HCT116 (cell line): ENCODE measurements around the gene UPP1. TPM values are rescaled to one million over a fixed set of nuclear protein-coding genes. Genes with fewer than 3 reads are reported as not detected.

Experiments used
- ATAC-seq: fragments of 200-7000 bp; cut with Tn5 transposase; 2 replicates; pipeline ENCODE4 v1.9.1; 2020; ENCODE audit warnings: mild to moderate bottlenecking, moderate library complexity
- BruUV-seq: library from RNA; stranded (reverse); fragments of 400-500 nt; replicated peaks from 2 replicates; lab custom pipeline; 2021; lab: Mats Ljungman, UMichigan
- CTCF ChIA-PET: fragments of 300-600 bp; sonication (Branson Sonifier 250); formaldehyde crosslinking; loops from one replicate; lab custom pipeline; 2021; ENCODE audit warnings: antibody characterized with exemption; lab: Charles Lee
- POLR2A ChIA-PET: fragments of 300-600, 350-600 bp; sonication (Branson Sonifier 250); formaldehyde crosslinking; loops from one replicate; lab custom pipeline; 2021; ENCODE audit warnings: antibody characterized with exemption; lab: Charles Lee
- RAD21 ChIA-PET, 2 experiments: fragments of 300-600 bp; sonication (Branson Sonifier 250); formaldehyde crosslinking; loops; one replicate each; lab custom pipeline; 2023; ENCODE audit warnings: low total read pairs in 2 of 2; ENCODE audit not compliant: uncharacterized antibody in 2 of 2, unreplicated experiment in 2 of 2, low non-redundant PET in 1 of 2; lab: Charles Lee
- DNase-seq: peaks from one replicate; pipeline ENCODE4 v3.0.0-alpha.2; 2010; ENCODE audit warnings: low read depth, low spot score
- H2AFZ ChIP-seq: fragments of 200-600 bp; shearing (Covaris generic), sonication (generic); 2 replicates; pipeline ENCODE4 v1.6.1; 2017; ENCODE audit warnings: low read depth, mixed run types, mixed read lengths, antibody characterized with exemption, low read length; ENCODE audit not compliant: poor library complexity, severe bottlenecking
- H3K27ac ChIP-seq: 2 replicates; pipeline ENCODE4 v1.5.1; 2012; ENCODE audit warnings: low read depth, low read length
- H3K27me3 ChIP-seq: fragments of 200-600 bp; sonication (generic); 2 replicates; pipeline ENCODE4 v1.6.1; 2016; ENCODE audit warnings: mixed run types, low read length, mixed read lengths; ENCODE audit not compliant: insufficient read depth
- H3K36me3 ChIP-seq, 2 experiments: fragments of 200-500 bp in 1 of 2; fragments of 200-600 bp in 1 of 2; sonication (Bioruptor generic) in 1 of 2; sonication (generic) in 1 of 2; 2 replicates each; pipeline versions ENCODE4 v1.5.1 to v1.6.1; 2014 to 2016; ENCODE audit warnings: low read length in 2 of 2, inconsistent platforms in 1 of 2, mixed read lengths in 1 of 2, mixed run types in 1 of 2; ENCODE audit not compliant: insufficient read depth in 2 of 2, control insufficient read depth in 1 of 2
- H3K4me1 ChIP-seq, 2 experiments: fragments of 200-600 bp in 1 of 2; sonication (generic) in 1 of 2; 2 replicates each; pipeline versions ENCODE4 v1.5.1 to v1.6.1; 2012 to 2017; ENCODE audit warnings: low read length in 2 of 2, inconsistent platforms in 1 of 2, mild to moderate bottlenecking in 1 of 2, mixed read lengths in 1 of 2, mixed run types in 1 of 2, moderate library complexity in 1 of 2; ENCODE audit not compliant: insufficient read depth in 2 of 2, control insufficient read depth in 1 of 2
- H3K4me2 ChIP-seq: fragments of 200-600 bp; sonication (generic); 2 replicates; pipeline ENCODE4 v1.6.1; 2017; ENCODE audit warnings: mixed run types, low read length, mixed read lengths
- H3K4me3 ChIP-seq, 2 experiments: fragments of 200-600 bp in 1 of 2; sonication (generic) in 1 of 2; replicated peaks in 1 of 2; 2 replicates each; pipeline ENCODE4 v1.5.1; 2011 to 2016; ENCODE audit warnings: low read length in 2 of 2, control low read depth in 1 of 2, low read depth in 1 of 2, mild to moderate bottlenecking in 1 of 2, mixed read lengths in 1 of 2, mixed run types in 1 of 2
- H3K79me2 ChIP-seq: fragments of 200-600 bp; sonication (generic); 2 replicates; pipeline ENCODE4 v1.6.1; 2017; ENCODE audit warnings: mild to moderate bottlenecking, mixed run types, low read length, moderate library complexity, mixed read lengths; ENCODE audit not compliant: insufficient read depth
- H3K9ac ChIP-seq: fragments of 200-600 bp; sonication (generic); 2 replicates; pipeline ENCODE4 v1.6.1; 2016; ENCODE audit warnings: low read length, mixed read lengths
- H3K9me2 ChIP-seq: fragments of 200-600 bp; sonication (generic), shearing (Covaris generic); 2 replicates; pipeline ENCODE4 v1.6.1; 2017; ENCODE audit warnings: mixed run types, mild to moderate bottlenecking, moderate library complexity; ENCODE audit not compliant: insufficient read depth
- H3K9me3 ChIP-seq, 2 experiments: fragments of 200-500 bp in 1 of 2; fragments of 200-600 bp in 1 of 2; sonication (Bioruptor generic) in 1 of 2; sonication (generic) in 1 of 2; 2 replicates each; pipeline ENCODE4 v1.6.1; 2014 to 2017; ENCODE audit warnings: low read length in 2 of 2, mixed read lengths in 2 of 2, inconsistent platforms in 1 of 2, low read depth in 1 of 2, mild to moderate bottlenecking in 1 of 2, mixed run types in 1 of 2, moderate library complexity in 1 of 2; ENCODE audit not compliant: control insufficient read depth in 1 of 2, insufficient read depth in 1 of 2
- H4K20me1 ChIP-seq: fragments of 200-600 bp; sonication (generic), shearing (Covaris generic); 2 replicates; pipeline ENCODE4 v1.6.1; 2017; ENCODE audit warnings: mixed run types, mild to moderate bottlenecking, moderate library complexity; ENCODE audit not compliant: insufficient read depth
- CBX3 ChIP-seq: IDR thresholded peaks from 2 replicates; pipeline ENCODE4 v1.6.1; 2012; ENCODE audit warnings: low read depth
- CTCF ChIP-seq, 3 experiments: fragments of 200-600 bp in 1 of 3; sonication (generic) in 1 of 3; IDR thresholded peaks in 2 of 3; conservative IDR thresholded peaks in 1 of 3; 2 replicates each; pipeline ENCODE4 v1.5.1; 2012 to 2017; ENCODE audit warnings: low read depth in 2 of 3, low read length in 2 of 3, antibody characterized with exemption in 1 of 3, borderline replicate concordance in 1 of 3, control low read depth in 1 of 3, mild to moderate bottlenecking in 1 of 3, mixed read lengths in 1 of 3, mixed run types in 1 of 3, moderate library complexity in 1 of 3; ENCODE audit not compliant: insufficient read depth in 1 of 3
- EGR1 ChIP-seq: IDR thresholded peaks from 2 replicates; pipeline ENCODE4 v1.6.1; 2012; ENCODE audit warnings: low read depth
- ELF1 ChIP-seq: IDR thresholded peaks from 2 replicates; pipeline ENCODE4 v1.6.1; 2012; ENCODE audit warnings: low read depth, borderline replicate concordance
- EZH2phosphoT487 ChIP-seq: fragments of 200-600 bp; IDR thresholded peaks from 2 replicates; pipeline ENCODE4 v1.6.1; 2018; ENCODE audit warnings: antibody characterized with exemption, borderline replicate concordance
- FOSL1 ChIP-seq: IDR thresholded peaks from 2 replicates; pipeline ENCODE4 v1.6.1; 2012; ENCODE audit warnings: low read depth
- JUND ChIP-seq: IDR thresholded peaks from 2 replicates; pipeline ENCODE4 v1.6.1; 2012
- RAD21 ChIP-seq: IDR thresholded peaks from 2 replicates; pipeline ENCODE4 v1.6.1; 2012; ENCODE audit warnings: low read depth, mild to moderate bottlenecking
- SIN3A ChIP-seq: IDR thresholded peaks from 2 replicates; pipeline ENCODE4 v1.6.1; 2012; ENCODE audit warnings: low read depth
- SRF ChIP-seq: IDR thresholded peaks from 2 replicates; pipeline ENCODE4 v1.6.1; 2012; ENCODE audit warnings: low read depth
- TCF7L2 ChIP-seq: IDR thresholded peaks from 2 replicates; pipeline ENCODE4 v1.7.0; 2011; ENCODE audit warnings: borderline replicate concordance, inconsistent platforms; ENCODE audit not compliant: insufficient read depth, insufficient read length; ENCODE audit errors: extremely low read depth
- ZBTB33 ChIP-seq: IDR thresholded peaks from 2 replicates; pipeline ENCODE4 v1.6.1; 2011; ENCODE audit warnings: mild to moderate bottlenecking, low read length, moderate library complexity; ENCODE audit not compliant: insufficient replicate concordance; ENCODE audit errors: extremely low read depth
- ZFX ChIP-seq: fragments of 450-650 bp; IDR thresholded peaks from 2 replicates; pipeline ENCODE4 v1.6.1; 2017
- ZNF274 ChIP-seq: fragments of 200-500 bp; sonication (Bioruptor generic); IDR thresholded peaks from 2 replicates; pipeline ENCODE4 v1.6.1; 2014; ENCODE audit warnings: mild to moderate bottlenecking, low read depth, low read length, inconsistent platforms
- intact Hi-C: fragments of 100-400 bp; cut with micrococcal nuclease; formaldehyde crosslinking; loops from 2 replicates; pipeline ENCODE4 v1.10.0; 2022
- total RNA-seq: library from RNA; stranded (reverse); gene quantifications from one replicate; pipeline ENCODE4 v1.2.1, GENCODE V29; 2021; ENCODE audit not compliant: unreplicated experiment
- TF ChIP-seq, protein P1 (sequence below): IDR thresholded peaks from 2 replicates; pipeline ENCODE4 v1.6.1; 2012; ENCODE audit warnings: low read depth
- TF ChIP-seq, protein P2 (sequence below): IDR thresholded peaks from 2 replicates; pipeline ENCODE4 v1.6.1; 2012

UPP1 gene
- total RNA-seq, 1 experiment from 2014 or later: 42.7 TPM

GRCh38 chr7:48110868-48111267, 21.8 kb downstream of the UPP1 start:
- no peak for TF ChIP-seq SRF
- TF ChIP-seq JUND: no peak
- TF ChIP-seq, protein P1, sequence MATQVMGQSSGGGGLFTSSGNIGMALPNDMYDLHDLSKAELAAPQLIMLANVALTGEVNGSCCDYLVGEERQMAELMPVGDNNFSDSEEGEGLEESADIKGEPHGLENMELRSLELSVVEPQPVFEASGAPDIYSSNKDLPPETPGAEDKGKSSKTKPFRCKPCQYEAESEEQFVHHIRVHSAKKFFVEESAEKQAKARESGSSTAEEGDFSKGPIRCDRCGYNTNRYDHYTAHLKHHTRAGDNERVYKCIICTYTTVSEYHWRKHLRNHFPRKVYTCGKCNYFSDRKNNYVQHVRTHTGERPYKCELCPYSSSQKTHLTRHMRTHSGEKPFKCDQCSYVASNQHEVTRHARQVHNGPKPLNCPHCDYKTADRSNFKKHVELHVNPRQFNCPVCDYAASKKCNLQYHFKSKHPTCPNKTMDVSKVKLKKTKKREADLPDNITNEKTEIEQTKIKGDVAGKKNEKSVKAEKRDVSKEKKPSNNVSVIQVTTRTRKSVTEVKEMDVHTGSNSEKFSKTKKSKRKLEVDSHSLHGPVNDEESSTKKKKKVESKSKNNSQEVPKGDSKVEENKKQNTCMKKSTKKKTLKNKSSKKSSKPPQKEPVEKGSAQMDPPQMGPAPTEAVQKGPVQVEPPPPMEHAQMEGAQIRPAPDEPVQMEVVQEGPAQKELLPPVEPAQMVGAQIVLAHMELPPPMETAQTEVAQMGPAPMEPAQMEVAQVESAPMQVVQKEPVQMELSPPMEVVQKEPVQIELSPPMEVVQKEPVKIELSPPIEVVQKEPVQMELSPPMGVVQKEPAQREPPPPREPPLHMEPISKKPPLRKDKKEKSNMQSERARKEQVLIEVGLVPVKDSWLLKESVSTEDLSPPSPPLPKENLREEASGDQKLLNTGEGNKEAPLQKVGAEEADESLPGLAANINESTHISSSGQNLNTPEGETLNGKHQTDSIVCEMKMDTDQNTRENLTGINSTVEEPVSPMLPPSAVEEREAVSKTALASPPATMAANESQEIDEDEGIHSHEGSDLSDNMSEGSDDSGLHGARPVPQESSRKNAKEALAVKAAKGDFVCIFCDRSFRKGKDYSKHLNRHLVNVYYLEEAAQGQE: no peak
- TF ChIP-seq ZFX: no peak
- TF ChIP-seq, protein P2, sequence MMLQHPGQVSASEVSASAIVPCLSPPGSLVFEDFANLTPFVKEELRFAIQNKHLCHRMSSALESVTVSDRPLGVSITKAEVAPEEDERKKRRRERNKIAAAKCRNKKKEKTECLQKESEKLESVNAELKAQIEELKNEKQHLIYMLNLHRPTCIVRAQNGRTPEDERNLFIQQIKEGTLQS: no peak
- no peak for TF ChIP-seq TCF7L2
- TF ChIP-seq ELF1: no peak
- TF ChIP-seq CTCF (IDR thresholded peaks at IDR 0.05 in 2 of 3, conservative IDR thresholded peaks at IDR 0.05 in 1 of 3; ENCODE audit: borderline replicate concordance in 1 of 3, insufficient read depth in 1 of 3, low read depth in 2 of 3, low read length in 2 of 3): no peak
- no peak for TF ChIP-seq ZNF274
- no peak for TF ChIP-seq ZBTB33
- no peak for TF ChIP-seq SIN3A
- no peak for TF ChIP-seq CBX3
- no peak for TF ChIP-seq EZH2phosphoT487
- TF ChIP-seq FOSL1: no peak
- TF ChIP-seq RAD21: no peak
- TF ChIP-seq EGR1: no peak
- RAD21 ChIA-PET: interaction anchor here (1.4 to 1.5 kb wide), 2 partner anchors 166 kb away, joined by 7 read pairs; no protein-coding TSS in a partner anchor

More at GRCh38 chr7:48110868-48111267, 21.8 kb downstream of the UPP1 start:
- intact Hi-C loops: loop anchor here (1.0 kb wide), 2 partner anchors 120 to 166 kb away; no protein-coding TSS in a partner anchor
- H3K27me3 ChIP-seq: no peaks in the 10 kb centered on the region
- H3K9ac ChIP-seq: no peak overlapping the region
- ATAC-seq (no peak), DNase-seq (no peak)
- no peak overlapping the region for H3K4me3 ChIP-seq
- CTCF ChIA-PET: interaction anchor here (1.2 to 4.0 kb wide), 9 partner anchors 9 to 845 kb away, joined by 3 to 31 read pairs (median 6); no protein-coding TSS in a partner anchor
- no TSS peak for BruUV-seq
- no peaks in the 10 kb centered on the region for H3K9me3 ChIP-seq
- H3K9me2 ChIP-seq: no peaks in the 10 kb centered on the region
- peaks cover 5 to 10% of the 10 kb centered on the region in 2 experiments; a peak in 2 of 4 replicates for H3K36me3 ChIP-seq
- no peak overlapping the region for H3K4me2 ChIP-seq
- POLR2A ChIA-PET: interaction anchor here (1.0 kb wide), 1 partner anchor 22 kb away, joined by 5 read pairs; the partner anchor contains the start of gene UPP1
- H4K20me1 ChIP-seq: no peaks in the 10 kb centered on the region
- no peak overlapping the region for H3K27ac ChIP-seq
- no peak overlapping the region for H2AFZ ChIP-seq
- no peaks in the 10 kb centered on the region for H3K4me1 ChIP-seq
- no peaks in the 10 kb centered on the region for H3K79me2 ChIP-seq
